ENCODE data around the gene KLHL5.
A peak's percentile ranks its signal among the peaks of the same experiment; 100 is the strongest.
"Not testable (repeated sequence)": the region's sequence is repeated elsewhere in the genome, so short reads cannot be mapped to it uniquely, and the experiment has no call there.

KLHL5 gene

GRCh38 chr4:39031590-39032020 lies 30.4 kb upstream of the KLHL5 start:
- not testable (repeated sequence) for H3K27me3 ChIP-seq (ENCODE audit: low read depth, low read length); H3K4me1 ChIP-seq (ENCODE audit: control insufficient read depth in 1 of 2, insufficient read depth in 2 of 2, low read length in 2 of 2); H3K36me3 ChIP-seq (ENCODE audit: control insufficient read depth in 1 of 2, insufficient read depth in 2 of 2, low read length in 2 of 2); H3K4me3 ChIP-seq (ENCODE audit: low read depth in 1 of 2, low read length in 2 of 2); H3K9me3 ChIP-seq (ENCODE audit: control insufficient read depth in 1 of 2, low read length in 2 of 2)
- H3K27ac ChIP-seq (ENCODE audit: low read length), result peak overlapping the region; percentile 45

GRCh38 chr4:39032218-39033085 lies 29.6 kb upstream of the KLHL5 start, which contains the start of gene TMEM156:
TSS of gene TMEM156 (minus strand) at chr4:39032409. CDS start at chr4:39032313, 96 bp downstream.
- peaks cover 0 to 3% of the 10 kb centered on the region in 2 donors for H3K4me1 ChIP-seq (ENCODE audit: control insufficient read depth in 1 of 2, insufficient read depth in 2 of 2, low read length in 2 of 2)
- no peaks in the 10 kb centered on the region for H3K9me3 ChIP-seq (ENCODE audit: control insufficient read depth in 1 of 2, low read length in 2 of 2)
- peak within 1 kb of the TSS; percentile 45 for H3K27ac ChIP-seq (ENCODE audit: low read length)
- no peaks in the 10 kb centered on the region for H3K27me3 ChIP-seq (ENCODE audit: low read depth, low read length)
- no peak within 1 kb of the TSS for H3K4me3 ChIP-seq (ENCODE audit: low read depth in 1 of 2, low read length in 2 of 2)
- no peaks in the 10 kb centered on the region for H3K36me3 ChIP-seq (ENCODE audit: control insufficient read depth in 1 of 2, insufficient read depth in 2 of 2, low read length in 2 of 2)

GRCh38 chr4:39036172-39036571 lies 25.9 kb upstream of the KLHL5 start:
- H3K36me3 ChIP-seq (ENCODE audit: control insufficient read depth in 1 of 2, insufficient read depth in 2 of 2, low read length in 2 of 2), result no peaks in the 10 kb centered on the region
- H3K27ac ChIP-seq (ENCODE audit: low read length), result no peak overlapping the region
- H3K4me1 ChIP-seq (ENCODE audit: control insufficient read depth in 1 of 2, insufficient read depth in 2 of 2, low read length in 2 of 2), result peaks cover 0 to 10% of the 10 kb centered on the region in 2 donors
- H3K27me3 ChIP-seq (ENCODE audit: low read depth, low read length), result no peaks in the 10 kb centered on the region
- H3K4me3 ChIP-seq (ENCODE audit: low read depth in 1 of 2, low read length in 2 of 2), result no peak overlapping the region
- no peaks in the 10 kb centered on the region for H3K9me3 ChIP-seq (ENCODE audit: control insufficient read depth in 1 of 2, low read length in 2 of 2)

- no peaks in the 10 kb centered on the region for H3K9me3 ChIP-seq (ENCODE audit: control insufficient read depth in 1 of 2, low read length in 2 of 2)
- H3K36me3 ChIP-seq (ENCODE audit: control insufficient read depth in 1 of 2, insufficient read depth in 2 of 2, low read length in 2 of 2), result no peaks in the 10 kb centered on the region
- peak overlapping the region; percentile 60 for H3K27ac ChIP-seq (ENCODE audit: low read length)
- H3K4me3 ChIP-seq (ENCODE audit: low read depth in 1 of 2, low read length in 2 of 2), result no peak overlapping the region
- H3K27me3 ChIP-seq (ENCODE audit: low read depth, low read length), result no peaks in the 10 kb centered on the region
- H3K4me1 ChIP-seq (ENCODE audit: control insufficient read depth in 1 of 2, insufficient read depth in 2 of 2, low read length in 2 of 2), result peaks cover 0 to 10% of the 10 kb centered on the region in 2 donors
Observed at GRCh38 chr4:39037491-39037825, 24.6 kb upstream of the KLHL5 start.

- no peak overlapping the region for H3K4me3 ChIP-seq (ENCODE audit: low read depth in 1 of 2, low read length in 2 of 2)
- no peaks in the 10 kb centered on the region for H3K36me3 ChIP-seq (ENCODE audit: control insufficient read depth in 1 of 2, insufficient read depth in 2 of 2, low read length in 2 of 2)
- H3K27ac ChIP-seq (ENCODE audit: low read length), result peak overlapping the region; percentile 60
- H3K27me3 ChIP-seq (ENCODE audit: low read depth, low read length), result no peaks in the 10 kb centered on the region
- H3K4me1 ChIP-seq (ENCODE audit: control insufficient read depth in 1 of 2, insufficient read depth in 2 of 2, low read length in 2 of 2), result peaks cover 0 to 10% of the 10 kb centered on the region in 2 donors
- H3K9me3 ChIP-seq (ENCODE audit: control insufficient read depth in 1 of 2, low read length in 2 of 2), result no peaks in the 10 kb centered on the region
Observed at GRCh38 chr4:39037941-39038340, 24.1 kb upstream of the KLHL5 start.

GRCh38 chr4:39039108-39039507 lies 22.9 kb upstream of the KLHL5 start:
- H3K9me3 ChIP-seq (ENCODE audit: control insufficient read depth in 1 of 2, low read length in 2 of 2), result no peaks in the 10 kb centered on the region
- H3K4me1 ChIP-seq (ENCODE audit: control insufficient read depth in 1 of 2, insufficient read depth in 2 of 2, low read length in 2 of 2), result peaks cover 6 to 16% of the 10 kb centered on the region in 2 donors
- no peaks in the 10 kb centered on the region for H3K36me3 ChIP-seq (ENCODE audit: control insufficient read depth in 1 of 2, insufficient read depth in 2 of 2, low read length in 2 of 2)
- no peak overlapping the region for H3K27ac ChIP-seq (ENCODE audit: low read length)
- no peaks in the 10 kb centered on the region for H3K27me3 ChIP-seq (ENCODE audit: low read depth, low read length)
- H3K4me3 ChIP-seq (ENCODE audit: low read depth in 1 of 2, low read length in 2 of 2), result no peak overlapping the region

GRCh38 chr4:39042366-39042765 lies 19.7 kb upstream of the KLHL5 start:
- Histone ChIP-seq H3K36me3 (ENCODE audit: control insufficient read depth in 1 of 2, insufficient read depth in 2 of 2, low read length in 2 of 2) (no peaks in the 10 kb centered on the region), H3K4me3 (ENCODE audit: low read depth in 1 of 2, low read length in 2 of 2) (no peak overlapping the region), H3K9me3 (ENCODE audit: control insufficient read depth in 1 of 2, low read length in 2 of 2) (no peaks in the 10 kb centered on the region), H3K27me3 (ENCODE audit: low read depth, low read length) (no peaks in the 10 kb centered on the region), H3K4me1 (ENCODE audit: control insufficient read depth in 1 of 2, insufficient read depth in 2 of 2, low read length in 2 of 2) (peaks cover 8 to 28% of the 10 kb centered on the region in 2 donors), H3K27ac (ENCODE audit: low read length) (no peak overlapping the region)

GRCh38 chr4:39043058-39043860 lies 18.8 kb upstream of the KLHL5 start:
- Histone ChIP-seq H3K4me3 (ENCODE audit: low read depth in 1 of 2, low read length in 2 of 2) (peak overlapping the region in 1 of 2 donors; percentile 75), H3K9me3 (ENCODE audit: control insufficient read depth in 1 of 2, low read length in 2 of 2) (no peaks in the 10 kb centered on the region), H3K27ac (ENCODE audit: low read length) (peak overlapping the region; percentile 74), H3K4me1 (ENCODE audit: control insufficient read depth in 1 of 2, insufficient read depth in 2 of 2, low read length in 2 of 2) (peaks cover 13 to 30% of the 10 kb centered on the region in 2 donors), H3K27me3 (ENCODE audit: low read depth, low read length) (no peaks in the 10 kb centered on the region), H3K36me3 (ENCODE audit: control insufficient read depth in 1 of 2, insufficient read depth in 2 of 2, low read length in 2 of 2) (no peaks in the 10 kb centered on the region)

- no peaks in the 10 kb centered on the region for H3K36me3 ChIP-seq (ENCODE audit: control insufficient read depth in 1 of 2, insufficient read depth in 2 of 2, low read length in 2 of 2)
- peak overlapping the region; percentile 74 for H3K27ac ChIP-seq (ENCODE audit: low read length)
- H3K4me1 ChIP-seq (ENCODE audit: control insufficient read depth in 1 of 2, insufficient read depth in 2 of 2, low read length in 2 of 2), result peaks cover 14 to 30% of the 10 kb centered on the region in 2 donors
- no peaks in the 10 kb centered on the region for H3K27me3 ChIP-seq (ENCODE audit: low read depth, low read length)
- peak overlapping the region; percentile 59 to 75 for H3K4me3 ChIP-seq (ENCODE audit: low read depth in 1 of 2, low read length in 2 of 2)
- H3K9me3 ChIP-seq (ENCODE audit: control insufficient read depth in 1 of 2, low read length in 2 of 2), result no peaks in the 10 kb centered on the region
Observed at GRCh38 chr4:39043861-39044363, 18.1 kb upstream of the KLHL5 start.

GRCh38 chr4:39044364-39044955 lies 17.6 kb upstream of the KLHL5 start:
- no peaks in the 10 kb centered on the region for H3K36me3 ChIP-seq (ENCODE audit: control insufficient read depth in 1 of 2, insufficient read depth in 2 of 2, low read length in 2 of 2)
- H3K27ac ChIP-seq (ENCODE audit: low read length), result peak overlapping the region; percentile 74
- peaks cover 14 to 30% of the 10 kb centered on the region in 2 donors for H3K4me1 ChIP-seq (ENCODE audit: control insufficient read depth in 1 of 2, insufficient read depth in 2 of 2, low read length in 2 of 2)
- H3K27me3 ChIP-seq (ENCODE audit: low read depth, low read length), result no peaks in the 10 kb centered on the region
- no peaks in the 10 kb centered on the region for H3K9me3 ChIP-seq (ENCODE audit: control insufficient read depth in 1 of 2, low read length in 2 of 2)
- H3K4me3 ChIP-seq (ENCODE audit: low read depth in 1 of 2, low read length in 2 of 2), result peak overlapping the region; percentile 59 to 75

Data from muscle layer of duodenum (tissue), 2 donors.